Effector CD8-positive, alpha-beta T cell (primary cell): ENCODE measurements around the gene RTP4.

Source experiments
- DNase-seq: peaks from one replicate; lab custom pipeline; 2025; lab: John Stamatoyannopoulos, UW
- total RNA-seq, 4 experiments: gene quantifications; one replicate each; lab custom pipeline; 2026; lab: John Stamatoyannopoulos, UW

The RTP4 gene, protein sequence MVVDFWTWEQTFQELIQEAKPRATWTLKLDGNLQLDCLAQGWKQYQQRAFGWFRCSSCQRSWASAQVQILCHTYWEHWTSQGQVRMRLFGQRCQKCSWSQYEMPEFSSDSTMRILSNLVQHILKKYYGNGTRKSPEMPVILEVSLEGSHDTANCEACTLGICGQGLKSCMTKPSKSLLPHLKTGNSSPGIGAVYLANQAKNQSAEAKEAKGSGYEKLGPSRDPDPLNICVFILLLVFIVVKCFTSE
- 5.1 to 13.9 (median 9.8) reads per million in 4 experiments for total RNA-seq

- DNase-seq, result no peak
Observed at GRCh38 chr3:187368251-187369088, at the start of gene RTP4. TSS of gene RTP4 (plus strand) at chr3:187368385. CDS start at chr3:187368442, 57 bp downstream.

DNA sequence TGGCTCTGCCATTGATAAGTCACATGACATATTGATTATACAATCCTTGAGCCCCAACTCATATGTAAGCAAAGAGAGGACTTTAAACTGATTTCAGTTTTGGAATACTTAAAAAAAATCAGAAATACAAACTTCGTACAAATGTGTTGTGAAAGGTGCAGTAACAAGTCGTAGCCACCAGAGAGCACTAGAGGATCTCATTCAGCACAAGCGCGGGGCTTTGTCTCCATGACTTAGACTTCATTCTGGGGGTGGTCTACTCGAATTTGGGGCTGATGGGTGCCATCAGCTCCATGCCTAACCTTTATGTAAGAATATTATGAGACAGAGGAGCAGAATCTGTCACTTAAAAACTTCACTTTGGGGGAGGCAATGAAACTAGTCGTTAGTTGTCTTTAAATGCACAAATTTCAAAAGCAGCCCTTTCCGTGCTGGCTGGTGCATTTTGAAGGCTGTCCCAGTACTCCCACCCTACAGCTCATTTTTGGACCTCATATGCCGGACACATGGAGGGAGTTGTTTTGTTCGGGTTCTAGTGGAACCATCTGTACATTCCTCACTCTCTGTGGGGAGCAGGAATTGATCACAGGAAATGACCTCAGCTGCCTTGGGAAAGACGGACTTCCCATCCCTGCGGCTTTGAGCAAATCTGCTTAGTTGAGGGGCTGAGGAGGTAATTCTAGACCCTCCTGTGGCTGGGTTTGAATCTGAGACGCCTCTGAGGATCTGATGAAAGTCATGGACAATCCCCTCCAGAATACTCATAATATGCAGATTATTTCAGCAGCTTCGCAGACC lies 49.2 kb upstream of the RTP4 start:
- peak; percentile 2 for DNase-seq

DNA sequence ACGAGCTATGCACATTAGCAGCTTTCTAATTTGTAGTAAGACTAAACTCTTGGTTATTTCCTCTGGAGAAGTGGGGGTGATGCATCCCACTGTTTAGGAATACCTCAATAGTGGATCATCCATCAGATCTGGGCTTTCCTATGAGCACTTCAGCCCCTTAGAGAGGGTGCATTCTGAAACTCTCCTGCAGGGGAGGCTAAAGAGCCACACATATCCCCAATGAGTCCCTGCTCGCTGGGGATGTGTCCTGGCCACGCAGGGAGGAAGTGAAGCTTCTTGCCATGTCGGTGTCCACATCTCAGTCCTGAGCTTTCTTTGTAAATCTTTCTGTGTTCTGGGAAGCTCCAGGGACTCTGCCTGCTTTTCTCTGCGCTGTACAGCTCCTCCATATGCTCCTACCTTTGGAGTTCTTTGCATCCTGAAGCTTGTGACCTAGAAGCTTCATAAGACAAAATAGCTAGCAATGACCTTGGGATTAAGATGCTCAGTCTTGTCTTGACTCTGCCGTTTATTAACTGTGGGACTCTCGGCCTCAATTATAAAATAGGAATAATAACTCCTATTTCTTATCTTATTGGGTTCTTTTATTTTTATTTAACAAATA lies 48.4 kb upstream of the RTP4 start:
- DNase-seq, result peak; percentile 13

GRCh38 chr3:187321766-187322165 lies 46.4 kb upstream of the RTP4 start:
- no peak for DNase-seq

- no peak for DNase-seq
Observed at GRCh38 chr3:187322291-187322690, 45.9 kb upstream of the RTP4 start.

- no peak for DNase-seq
Observed at GRCh38 chr3:187323091-187323490, 45.1 kb upstream of the RTP4 start.

DNA sequence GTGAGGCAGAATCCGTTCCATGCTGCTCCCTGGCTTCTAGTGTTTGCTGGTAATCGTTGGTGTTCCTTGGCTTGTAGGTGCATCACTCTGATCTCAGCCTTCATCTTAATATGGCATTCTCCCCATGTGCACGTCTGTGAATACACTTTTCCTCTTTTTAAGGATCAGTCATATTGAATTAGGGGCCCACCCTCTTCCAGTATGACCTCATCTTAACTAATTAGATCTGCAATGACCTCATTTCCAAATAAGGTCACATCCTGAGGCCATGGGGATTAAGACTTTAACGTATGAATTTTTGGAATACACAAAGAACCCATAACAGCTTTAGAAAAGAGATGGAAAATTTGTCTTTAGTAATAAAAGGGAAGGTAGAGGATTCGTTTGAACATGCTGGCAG lies 42.6 kb upstream of the RTP4 start:
- no peak for DNase-seq

- no peak for DNase-seq
Observed at GRCh38 chr3:187327845-187328244, 40.3 kb upstream of the RTP4 start.

- no peak for DNase-seq
Observed at GRCh38 chr3:187328691-187329090, 39.5 kb upstream of the RTP4 start.

- no peak for DNase-seq
Observed at GRCh38 chr3:187334904-187335303, 33.3 kb upstream of the RTP4 start.

GRCh38 chr3:187336322-187336721 lies 31.9 kb upstream of the RTP4 start:
- DNase-seq, result no peak

DNA sequence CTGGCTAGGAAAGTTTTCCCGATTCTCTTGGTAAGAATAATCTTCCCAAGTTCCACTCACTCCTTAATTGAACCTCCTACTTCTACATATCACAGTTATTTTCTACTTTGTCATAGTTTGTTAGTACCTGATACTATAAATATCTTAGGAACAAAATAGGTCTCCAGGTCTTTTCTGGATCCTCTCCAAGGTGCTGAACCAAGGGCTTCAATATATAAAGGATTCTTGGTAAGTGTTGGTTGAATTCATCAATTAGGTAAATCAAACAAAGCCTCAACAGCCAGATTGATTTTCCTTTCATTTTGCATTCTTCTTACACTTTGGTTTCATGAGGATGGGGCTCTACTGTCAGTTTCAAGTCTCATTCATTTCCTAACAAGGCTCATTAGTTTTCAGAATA lies 27.6 kb upstream of the RTP4 start:
- no peak for DNase-seq

GRCh38 chr3:187342255-187342654 lies 25.9 kb upstream of the RTP4 start:
- DNase-seq, result no peak

GRCh38 chr3:187343670-187344069 lies 24.5 kb upstream of the RTP4 start:
- no peak for DNase-seq

- DNase-seq, result no peak
Observed at GRCh38 chr3:187352581-187353575, 15.3 kb upstream of the RTP4 start.

GRCh38 chr3:187358068-187358467 lies 10.1 kb upstream of the RTP4 start:
- DNase-seq, result no peak

- no peak for DNase-seq
Observed at GRCh38 chr3:187359798-187360486, 8.2 kb upstream of the RTP4 start.

DNA sequence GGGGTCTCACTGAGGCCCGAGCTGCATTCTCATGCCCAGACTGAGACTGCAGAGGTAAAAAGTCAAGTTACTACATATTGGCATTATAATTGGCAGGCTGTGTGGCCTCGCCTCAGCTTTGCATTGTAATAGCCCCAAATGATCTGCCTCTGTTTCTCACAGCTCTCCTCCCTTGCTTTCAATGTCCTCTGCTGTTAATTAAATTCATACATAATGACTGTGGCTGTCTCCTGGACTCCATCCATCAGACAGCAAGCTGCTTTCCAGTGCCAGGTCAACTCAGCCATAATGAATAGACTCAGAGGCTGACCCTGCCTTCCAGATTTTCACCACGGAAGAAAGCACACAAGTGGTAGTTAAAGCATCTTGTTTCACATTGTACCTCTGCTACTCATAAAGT lies 7.6 kb upstream of the RTP4 start:
- no peak for DNase-seq

- no peak for DNase-seq
Observed at GRCh38 chr3:187361835-187362234, 6.3 kb upstream of the RTP4 start.

GRCh38 chr3:187367561-187368103 lies 553 bp upstream of the RTP4 start:
- no peak for DNase-seq
